A673 (cell line): Measurements from ENCODE around the gene PDE12. TPM values are rescaled to one million over a fixed set of nuclear protein-coding genes. Genes with fewer than 3 reads are reported as not detected.

ENCODE experiments used
- BruUV-seq: library from RNA; stranded (reverse); fragments of 400-500 nt; replicated peaks from 2 replicates; lab custom pipeline; 2021; lab: Mats Ljungman, UMichigan
- CTCF ChIA-PET: fragments of 300-600 bp; sonication (Branson Sonifier 250); formaldehyde crosslinking; loops from one replicate; lab custom pipeline; 2022; ENCODE audit warnings: antibody characterized with exemption; lab: Charles Lee
- POLR2A ChIA-PET: fragments of 300-600 bp; sonication (Branson Sonifier 250); formaldehyde crosslinking; loops from one replicate; lab custom pipeline; 2022; ENCODE audit warnings: antibody characterized with exemption; ENCODE audit not compliant: low non-redundant PET; lab: Charles Lee
- DNase-seq: peaks from one replicate; pipeline ENCODE4 v3.0.0-alpha.2; 2015; ENCODE audit warnings: low spot score
- H3K27ac ChIP-seq: fragments of 200-600 bp; sonication (generic); 2 replicates; pipeline ENCODE4 v1.5.1; 2016; ENCODE audit warnings: mixed run types, low read depth, mild to moderate bottlenecking, mixed read lengths, antibody characterized with exemption, low read length; ENCODE audit not compliant: poor library complexity, severe bottlenecking
- H3K27me3 ChIP-seq: fragments of 200-600 bp; sonication (generic); replicated peaks from 2 replicates; pipeline ENCODE4 v1.6.1; 2017; ENCODE audit warnings: mixed run types, low read depth, mild to moderate bottlenecking, mixed read lengths, antibody characterized with exemption, low read length; ENCODE audit not compliant: insufficient read depth, poor library complexity
- H3K36me3 ChIP-seq: fragments of 200-600 bp; sonication (generic); 2 replicates; pipeline ENCODE4 v1.6.1; 2016; ENCODE audit warnings: mixed run types, mild to moderate bottlenecking, mixed read lengths, antibody characterized with exemption, low read length; ENCODE audit not compliant: insufficient read depth, poor library complexity, severe bottlenecking
- H3K4me1 ChIP-seq: fragments of 200-600 bp; sonication (generic); 2 replicates; pipeline ENCODE4 v1.6.1; 2017; ENCODE audit warnings: mixed run types, mild to moderate bottlenecking, mixed read lengths, antibody characterized with exemption, low read length; ENCODE audit not compliant: insufficient read depth, poor library complexity, severe bottlenecking
- H3K4me3 ChIP-seq: fragments of 200-600 bp; sonication (generic); 2 replicates; pipeline ENCODE4 v1.5.1; 2016; ENCODE audit warnings: low read depth, mixed run types, mild to moderate bottlenecking, mixed read lengths, low read length; ENCODE audit not compliant: poor library complexity, severe bottlenecking
- H3K9me3 ChIP-seq: fragments of 200-600 bp; sonication (generic); 2 replicates; pipeline ENCODE4 v1.6.1; 2016; ENCODE audit warnings: mixed run types, low read depth, mild to moderate bottlenecking, mixed read lengths, antibody characterized with exemption, low read length; ENCODE audit not compliant: poor library complexity, severe bottlenecking
- EZH2 ChIP-seq: fragments of 200-600 bp; sonication (generic); IDR thresholded peaks from 2 replicates; pipeline ENCODE4 v1.6.1; 2017; ENCODE audit warnings: borderline replicate concordance, low read depth, mild to moderate bottlenecking, mixed read lengths, antibody characterized with exemption, low read length; ENCODE audit not compliant: poor library complexity, severe bottlenecking
- intact Hi-C: fragments of 100-400 bp; cut with micrococcal nuclease; formaldehyde crosslinking; loops from one replicate; pipeline ENCODE4 v1.10.0; 2022; ENCODE audit not compliant: unreplicated experiment
- total RNA-seq: library from RNA; stranded (reverse); gene quantifications from 2 replicates; pipeline ENCODE4 v1.2.3, GENCODE V29; 2021
- TF ChIP-seq, protein P1 (sequence below): fragments of 300-800, 200-600 bp; sonication (generic); conservative IDR thresholded peaks from 2 replicates; pipeline ENCODE4 v1.5.1; 2017; ENCODE audit warnings: low read depth, mild to moderate bottlenecking, antibody characterized with exemption, low read length, moderate library complexity, mixed read lengths

The PDE12 gene
- total RNA-seq, 1 experiment from 2014 or later, result 15.3 TPM

DNA sequence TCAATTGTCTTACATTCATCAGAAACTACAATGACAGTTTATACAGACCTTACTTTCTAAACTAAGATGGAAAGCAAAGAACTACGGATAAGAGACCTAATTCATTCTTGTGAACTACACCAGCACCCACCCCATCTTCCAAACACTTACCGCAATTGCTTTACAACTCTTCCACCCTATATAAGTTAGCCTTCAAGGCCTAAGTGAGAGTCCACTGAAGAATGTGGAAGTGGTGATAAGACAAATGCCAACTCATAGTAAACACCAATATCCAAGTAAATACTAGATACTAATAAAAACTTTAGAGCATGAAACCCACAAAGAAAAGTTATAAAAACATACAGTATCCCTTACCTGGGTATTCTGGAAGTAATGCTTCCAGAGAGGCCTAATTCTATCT is 27.5 kb downstream of the PDE12 start:
- ChIA-PET CTCF (no interaction called here), POLR2A (no interaction called here)
- TF ChIP-seq EZH2, result no peak
- TF ChIP-seq, protein P1, sequence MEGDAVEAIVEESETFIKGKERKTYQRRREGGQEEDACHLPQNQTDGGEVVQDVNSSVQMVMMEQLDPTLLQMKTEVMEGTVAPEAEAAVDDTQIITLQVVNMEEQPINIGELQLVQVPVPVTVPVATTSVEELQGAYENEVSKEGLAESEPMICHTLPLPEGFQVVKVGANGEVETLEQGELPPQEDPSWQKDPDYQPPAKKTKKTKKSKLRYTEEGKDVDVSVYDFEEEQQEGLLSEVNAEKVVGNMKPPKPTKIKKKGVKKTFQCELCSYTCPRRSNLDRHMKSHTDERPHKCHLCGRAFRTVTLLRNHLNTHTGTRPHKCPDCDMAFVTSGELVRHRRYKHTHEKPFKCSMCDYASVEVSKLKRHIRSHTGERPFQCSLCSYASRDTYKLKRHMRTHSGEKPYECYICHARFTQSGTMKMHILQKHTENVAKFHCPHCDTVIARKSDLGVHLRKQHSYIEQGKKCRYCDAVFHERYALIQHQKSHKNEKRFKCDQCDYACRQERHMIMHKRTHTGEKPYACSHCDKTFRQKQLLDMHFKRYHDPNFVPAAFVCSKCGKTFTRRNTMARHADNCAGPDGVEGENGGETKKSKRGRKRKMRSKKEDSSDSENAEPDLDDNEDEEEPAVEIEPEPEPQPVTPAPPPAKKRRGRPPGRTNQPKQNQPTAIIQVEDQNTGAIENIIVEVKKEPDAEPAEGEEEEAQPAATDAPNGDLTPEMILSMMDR, result no peak
- Histone ChIP-seq H3K36me3 (peaks cover 3% of the 10 kb centered on the region), H3K27ac (no peak overlapping the region), H3K9me3 (no peaks in the 10 kb centered on the region), H3K4me1 (no peaks in the 10 kb centered on the region), H3K27me3 (no peaks in the 10 kb centered on the region), H3K4me3 (no peak overlapping the region)
- DNase-seq, result no peak
- no TSS peak for BruUV-seq
- intact Hi-C loops, result no loop called here

DNA sequence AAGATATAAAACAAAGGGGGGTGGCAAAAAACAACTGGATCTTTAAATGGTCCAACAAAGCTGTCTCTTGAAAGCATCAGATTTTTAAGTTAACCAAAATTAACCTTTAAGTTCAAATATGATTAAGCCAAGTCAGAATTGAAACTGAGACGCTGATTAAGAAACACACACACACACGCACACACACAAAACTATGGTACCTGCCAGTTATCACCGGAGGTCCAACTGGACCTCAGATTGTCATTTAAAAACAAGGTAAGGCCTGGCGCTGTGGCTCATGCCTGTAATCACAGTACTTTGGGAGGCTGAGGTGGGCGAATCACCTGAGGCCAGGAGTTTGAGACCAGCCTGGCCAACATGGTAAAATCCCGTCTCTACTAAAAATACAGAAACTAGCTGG is 30.7 kb downstream of the PDE12 start:
- TF ChIP-seq, protein P1, result no peak
- no peak for TF ChIP-seq EZH2
- Histone ChIP-seq H3K27ac (no peak overlapping the region), H3K4me3 (no peak overlapping the region), H3K36me3 (peaks cover 3% of the 10 kb centered on the region), H3K27me3 (no peaks in the 10 kb centered on the region), H3K4me1 (no peaks in the 10 kb centered on the region), H3K9me3 (no peaks in the 10 kb centered on the region)
- ChIA-PET CTCF (no interaction called here), POLR2A (no interaction called here)
- no peak for DNase-seq
- BruUV-seq, result no TSS peak
- intact Hi-C loops, result no loop called here

DNA sequence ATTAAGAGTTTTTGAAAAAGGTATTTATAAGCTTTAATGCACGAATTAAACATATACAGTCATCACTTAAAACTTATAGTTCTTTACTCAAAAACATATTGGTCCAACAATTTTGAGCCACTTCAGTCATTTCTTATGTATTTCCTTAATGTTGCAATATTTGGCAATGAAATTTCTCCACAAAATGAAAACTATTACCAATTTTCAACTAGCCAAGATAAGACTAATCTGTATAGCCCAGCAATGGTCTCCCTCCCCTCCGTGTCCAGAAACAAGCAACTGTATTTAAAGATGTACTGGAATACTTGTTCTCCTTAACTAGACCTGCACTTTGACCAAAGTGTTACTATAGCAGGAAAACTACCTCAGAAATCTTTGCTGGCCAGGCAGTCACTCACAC is 31.8 kb downstream of the PDE12 start:
- Histone ChIP-seq H3K36me3 (peaks cover 3% of the 10 kb centered on the region), H3K27me3 (no peaks in the 10 kb centered on the region), H3K4me3 (no peak overlapping the region), H3K4me1 (no peaks in the 10 kb centered on the region), H3K9me3 (no peaks in the 10 kb centered on the region), H3K27ac (no peak overlapping the region)
- no TSS peak for BruUV-seq
- intact Hi-C loops, result no loop called here
- DNase-seq, result no peak
- TF ChIP-seq, protein P1, result no peak
- no peak for TF ChIP-seq EZH2
- ChIA-PET POLR2A (no interaction called here), CTCF (no interaction called here)
